HepG2 (cell line): Measurements from ENCODE around the gene USP7. TPM values are rescaled to one million over a fixed set of nuclear protein-coding genes. Genes with fewer than 3 reads are reported as not detected.
A peak's percentile ranks its signal among the peaks of the same experiment; 100 is the strongest.

Experiments used
- ARID2 ChIP-seq: sonication (generic); formaldehyde crosslinking; IDR thresholded peaks from 2 replicates; pipeline ENCODE4 v1.8.1; 2022; ENCODE audit warnings: mild to moderate bottlenecking, missing genetic modification reagents, borderline replicate concordance
- BCL3 ChIP-seq: sonication (generic); formaldehyde crosslinking; IDR thresholded peaks from 2 replicates; pipeline ENCODE4 v1.5.1; 2020; ENCODE audit warnings: mild to moderate bottlenecking, missing genetic modification reagents, moderate library complexity
- FOXP1 ChIP-seq, 2 experiments: fragments of 450-650 bp in 1 of 2; IDR thresholded peaks; 2 replicates each; pipeline ENCODE4 v1.6.1; 2017 to 2018; ENCODE audit warnings: antibody characterized with exemption in 1 of 2
- HNRNPL ChIP-seq: fragments of 200-400 bp; formaldehyde crosslinking; IDR thresholded peaks from 2 replicates; pipeline ENCODE4 v1.6.1; 2017; ENCODE audit warnings: mild to moderate bottlenecking, low read depth, low read length
- MLX ChIP-seq: IDR thresholded peaks from 2 replicates; pipeline ENCODE4 v1.6.1; 2016
- RBM39 ChIP-seq: fragments of 200-400 bp; formaldehyde crosslinking; IDR thresholded peaks from one replicate; pipeline ENCODE4 v1.6.1; 2018; ENCODE audit warnings: antibody characterized with exemption, mild to moderate bottlenecking, low read depth, low read length; ENCODE audit not compliant: poor library complexity, severe bottlenecking
- SSRP1 ChIP-seq: IDR thresholded peaks from 2 replicates; pipeline ENCODE4 v1.6.1; 2016; ENCODE audit warnings: control low read depth
- STAT5B ChIP-seq: sonication (generic); formaldehyde crosslinking; IDR thresholded peaks from 2 replicates; pipeline ENCODE4 v1.4.0; 2020; ENCODE audit warnings: missing genetic modification reagents
- THYN1 ChIP-seq: sonication (generic); formaldehyde crosslinking; IDR thresholded peaks from 2 replicates; pipeline ENCODE4 v1.8.1; 2023; ENCODE audit warnings: low read depth, mild to moderate bottlenecking, moderate library complexity, missing genetic modification reagents, borderline replicate concordance
- ZMYM3 ChIP-seq: sonication (generic); formaldehyde crosslinking; IDR thresholded peaks from 2 replicates; pipeline ENCODE4 v1.5.1; 2020; ENCODE audit warnings: mild to moderate bottlenecking, missing genetic modification reagents
- ZNF431 ChIP-seq: sonication (generic); formaldehyde crosslinking; IDR thresholded peaks from 2 replicates; pipeline ENCODE4 v1.9.0; 2022; ENCODE audit warnings: missing genetic modification reagents, low read depth, mild to moderate bottlenecking, borderline replicate concordance
- ZNF460 ChIP-seq: sonication (generic); formaldehyde crosslinking; IDR thresholded peaks from 2 replicates; pipeline ENCODE4 v1.5.1; 2020; ENCODE audit warnings: missing genetic modification reagents, mild to moderate bottlenecking, borderline replicate concordance
- ZNF549 ChIP-seq: sonication (generic); formaldehyde crosslinking; IDR thresholded peaks from 2 replicates; pipeline ENCODE4 v1.5.0; 2020; ENCODE audit warnings: missing genetic modification reagents
- ZNF724P ChIP-seq: sonication (generic); formaldehyde crosslinking; IDR thresholded peaks from 2 replicates; pipeline ENCODE4 v1.8.0; 2022; ENCODE audit warnings: missing genetic modification reagents, borderline replicate concordance
- ZNF777 ChIP-seq: sonication (generic); formaldehyde crosslinking; IDR thresholded peaks from 2 replicates; pipeline ENCODE4 v1.4.0; 2020; ENCODE audit warnings: missing genetic modification reagents
- ZSCAN12 ChIP-seq: sonication (generic); formaldehyde crosslinking; IDR thresholded peaks from 2 replicates; pipeline ENCODE4 v1.9.0; 2021; ENCODE audit warnings: mild to moderate bottlenecking, missing genetic modification reagents
- ZXDC ChIP-seq: sonication (generic); formaldehyde crosslinking; IDR thresholded peaks from 2 replicates; pipeline ENCODE4 v1.5.0; 2020; ENCODE audit warnings: mild to moderate bottlenecking, missing genetic modification reagents
- polyA plus RNA-seq, 8 experiments: library from polyadenylated mRNA; depleted of rRNA in 3 of 8; stranded (reverse) in 7 of 8; unstranded in 1 of 8; fragments of >200 nt; fragmentation: Illumina TruSeq in 4 of 8; extraction: Trizol in 4 of 8; gene quantifications; 2 replicates each; pipeline versions ENCODE4 v1.2.1 to v1.2.3, GENCODE V29; 2011 to 2016; ENCODE audit warnings: low read depth in 4 of 8, missing spikeins in 1 of 8, mixed read lengths in 1 of 8; ENCODE audit not compliant: insufficient read depth in 1 of 8
- total RNA-seq, 5 experiments: library from RNA; depleted of rRNA; stranded (reverse); fragments of >200 nt; fragmentation: Illumina TruSeq; extraction: Trizol; gene quantifications; 2 replicates each; pipeline ENCODE4 v1.2.3, GENCODE V29; 2016; ENCODE audit warnings: low read depth in 1 of 5
- TF ChIP-seq, protein P1 (sequence below): sonication (generic); formaldehyde crosslinking; IDR thresholded peaks from 2 replicates; pipeline ENCODE4 v1.5.0; 2020; ENCODE audit warnings: missing genetic modification reagents, mild to moderate bottlenecking, borderline replicate concordance
- TF ChIP-seq, protein P2 (sequence below): sonication (generic); formaldehyde crosslinking; IDR thresholded peaks from 2 replicates; pipeline ENCODE4 v1.8.0; 2022; ENCODE audit warnings: missing genetic modification reagents, low read depth, mild to moderate bottlenecking, borderline replicate concordance

The USP7 gene
- total and polyA plus RNA-seq, 2 of the 13 experiments (the other 11 are each of a cell fraction or from before 2014, with no cell fraction given) = 52.5 to 173 TPM

- TF ChIP-seq ZSCAN12 (CRISPR knock-in tag) = 0 out of 2 replicates have a peak, but pooled peaks have one; percentile 43
- no peak for TF ChIP-seq ZXDC (CRISPR knock-in tag)
- 0 out of 2 replicates have a peak, but pooled peaks have one; percentile 29 for TF ChIP-seq ZNF777
- TF ChIP-seq ZNF460 (CRISPR knock-in tag) = no peak
- TF ChIP-seq, protein P1, sequence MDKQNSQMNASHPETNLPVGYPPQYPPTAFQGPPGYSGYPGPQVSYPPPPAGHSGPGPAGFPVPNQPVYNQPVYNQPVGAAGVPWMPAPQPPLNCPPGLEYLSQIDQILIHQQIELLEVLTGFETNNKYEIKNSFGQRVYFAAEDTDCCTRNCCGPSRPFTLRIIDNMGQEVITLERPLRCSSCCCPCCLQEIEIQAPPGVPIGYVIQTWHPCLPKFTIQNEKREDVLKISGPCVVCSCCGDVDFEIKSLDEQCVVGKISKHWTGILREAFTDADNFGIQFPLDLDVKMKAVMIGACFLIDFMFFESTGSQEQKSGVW = peak; percentile 74; the same call in 1 of the 2 replicates
- peak; percentile 60; the same call in 1 of the 2 replicates for TF ChIP-seq ZMYM3
- TF ChIP-seq SSRP1 (CRISPR knock-in tag) = peak; percentile 84; the same call in 1 of the 2 replicates
- TF ChIP-seq, protein P2, sequence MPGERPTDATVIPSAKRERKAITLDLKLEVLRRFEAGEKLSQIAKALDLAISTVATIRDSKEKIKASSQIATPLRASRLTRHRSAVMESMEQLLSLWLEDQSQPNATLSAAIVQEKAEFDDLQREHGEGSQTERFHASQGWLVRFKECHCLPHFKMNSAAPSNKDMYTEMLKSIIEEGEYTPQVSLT = no peak
- TF ChIP-seq THYN1 (CRISPR knock-in tag) = no peak
- no peak for TF ChIP-seq MLX (CRISPR knock-in tag)
- no peak for TF ChIP-seq HNRNPL
- peak; percentile 68; the same call in 1 of the 2 replicates for TF ChIP-seq ZNF431 (CRISPR knock-in tag)
- TF ChIP-seq STAT5B (CRISPR knock-in tag) = no peak
- TF ChIP-seq ARID2 = no peak
- no peak for TF ChIP-seq ZNF549 (CRISPR knock-in tag)
- no peak for TF ChIP-seq FOXP1 (IDR thresholded peaks at IDR 0.05)
- TF ChIP-seq FOXP1 (CRISPR knock-in tag; IDR thresholded peaks at IDR 0.05) = no peak
- TF ChIP-seq RBM39 = peak; percentile 67
- no peak for TF ChIP-seq ZNF724P (CRISPR knock-in tag)
- no peak for TF ChIP-seq BCL3 (CRISPR knock-in tag)
Observed at GRCh38 chr16:8855051-8855786, 108.5 kb downstream of the USP7 start (continued).
